Kidney (tissue), 14 donors: ENCODE measurements around the gene LIN28B. TPM values are rescaled to one million over a fixed set of nuclear protein-coding genes. Genes with fewer than 3 reads are reported as not detected.

ENCODE experiments used
- DNase-seq, 5 donors: peaks; one replicate each; pipeline ENCODE4 v3.0.0-alpha.2; 2013 to 2020
- FAIRE-seq: peaks from 2 replicates; lab custom pipeline; 2012; peaks lifted over from hg19 to GRCh38; lab: Jason Lieb, UNC
- H3K27ac ChIP-seq, 2 donors: one replicate each; pipeline ENCODE4 v1.7.0; 2013; ENCODE audit warnings: low read depth in 2 of 2, low read length in 2 of 2, inconsistent platforms in 1 of 2
- H3K27me3 ChIP-seq: one replicate; pipeline ENCODE4 v1.7.1; 2013; ENCODE audit warnings: low read length, inconsistent platforms; ENCODE audit not compliant: control insufficient read depth, insufficient read depth
- H3K36me3 ChIP-seq, 3 donors: one replicate each; pipeline versions ENCODE4 v1.7.0 to v1.7.1; 2013; ENCODE audit warnings: low read length in 3 of 3, control low read depth in 1 of 3, inconsistent platforms in 1 of 3; ENCODE audit not compliant: insufficient read depth in 3 of 3, control insufficient read depth in 2 of 3
- H3K4me1 ChIP-seq, 3 donors: one replicate each; pipeline versions ENCODE4 v1.7.0 to v1.7.1; 2013; ENCODE audit warnings: low read length in 3 of 3, inconsistent platforms in 1 of 3, low read depth in 1 of 3; ENCODE audit not compliant: control insufficient read depth in 2 of 3, insufficient read depth in 2 of 3
- H3K4me3 ChIP-seq, 3 donors: one replicate each; pipeline versions ENCODE4 v1.7.0 to v1.8.1; 2013; ENCODE audit warnings: low read length in 3 of 3, control low read depth in 1 of 3, inconsistent platforms in 1 of 3
- H3K9ac ChIP-seq, 3 donors: one replicate each; pipeline versions ENCODE4 v1.7.0 to v1.7.1; 2013; ENCODE audit warnings: low read length in 3 of 3, control low read depth in 1 of 3, inconsistent platforms in 1 of 3
- H3K9me3 ChIP-seq, 3 donors: one replicate each; pipeline versions ENCODE4 v1.7.0 to v1.7.1; 2013; ENCODE audit warnings: low read length in 3 of 3, control low read depth in 1 of 3, inconsistent platforms in 1 of 3; ENCODE audit not compliant: control insufficient read depth in 2 of 3, insufficient read depth in 1 of 3
- CTCF ChIP-seq: IDR thresholded peaks from 3 replicates; pipeline ENCODE4 v1.5.1; 2012; ENCODE audit warnings: mild to moderate bottlenecking, moderate library complexity, borderline replicate concordance; ENCODE audit not compliant: insufficient read depth; ENCODE audit errors: extremely low read depth
- intact Hi-C: fragments of 100-400 bp; cut with DNase I; formaldehyde crosslinking; loops from one replicate; pipeline ENCODE4 v1.11.1; 2022
- polyA plus RNA-seq: library from polyadenylated mRNA; stranded (reverse); fragments of 350-450 nt; fragmentation: Illumina TruSeq; extraction: RNeasy Lipid Tissue Mini Kit (QIAGEN cat#74804); gene quantifications from one replicate; pipeline ENCODE4 v1.2.3, GENCODE V29; 2014; ENCODE audit warnings: low read depth, low replicate concordance; ENCODE audit not compliant: insufficient read depth
- total RNA-seq: library from RNA; stranded (reverse); fragmentation: NEBNext Ultra II Directional; extraction: Animal tissue kit (Norgen Biotek cat#: 25700); gene quantifications from one replicate; pipeline ENCODE4 v1.2.1, GENCODE V29; 2021
- donor health status: control.
- donor health status: control.
- donor health status: control.
- donor health status: control.
- donor health status: control.
- donor health status: DM: yes; HTN: yes; CAD: no.
- donor health status: Normal renal cell carcinoma (clear cell type).

The LIN28B gene
- total and polyA plus RNA-seq, 2 donors from 2014 or later = not detected

GRCh38 chr6:104941729-104942091 lies 15.2 kb upstream of the LIN28B start:
- intact Hi-C loops = no loop called here
- no peak for TF ChIP-seq CTCF
- no peak for DNase-seq
- Histone ChIP-seq H3K4me3 (peak overlapping the region in 1 of 3 donors; percentile 31), H3K9ac (no peak overlapping the region), H3K9me3 (no peaks in the 10 kb centered on the region), H3K4me1 (no peaks in the 10 kb centered on the region), H3K36me3 (no peaks in the 10 kb centered on the region), H3K27me3 (peaks cover 9% of the 10 kb centered on the region), H3K27ac (no peak overlapping the region)
- FAIRE-seq = no peak

- no peaks in the 10 kb centered on the region for H3K4me1 ChIP-seq
- no peak overlapping the region for H3K4me3 ChIP-seq
- H3K27ac ChIP-seq = no peak overlapping the region
- H3K9me3 ChIP-seq = no peaks in the 10 kb centered on the region
- TF ChIP-seq CTCF = no peak
- intact Hi-C loops = no loop called here
- no peak for FAIRE-seq
- peak in 3 of 5 donors; percentile 66 to 81 (median 80) for DNase-seq
- H3K27me3 ChIP-seq = peaks cover 9% of the 10 kb centered on the region
- no peak overlapping the region for H3K9ac ChIP-seq
- no peaks in the 10 kb centered on the region for H3K36me3 ChIP-seq
Measured at GRCh38 chr6:104943781-104944180, 13.1 kb upstream of the LIN28B start.

- H3K36me3 ChIP-seq = no peaks in the 10 kb centered on the region
- DNase-seq = no peak
- intact Hi-C loops = no loop called here
- no peak overlapping the region for H3K9ac ChIP-seq
- no peak overlapping the region for H3K4me3 ChIP-seq
- no peak overlapping the region for H3K27ac ChIP-seq
- H3K27me3 ChIP-seq = peaks cover 27% of the 10 kb centered on the region
- FAIRE-seq = no peak
- H3K4me1 ChIP-seq = no peaks in the 10 kb centered on the region
- H3K9me3 ChIP-seq = no peaks in the 10 kb centered on the region
- TF ChIP-seq CTCF = no peak
Measured at GRCh38 chr6:104949206-104949605, 7.7 kb upstream of the LIN28B start.

GRCh38 chr6:104951677-104952076 lies 5.2 kb upstream of the LIN28B start:
- Histone ChIP-seq H3K4me3 (no peak overlapping the region), H3K4me1 (no peaks in the 10 kb centered on the region), H3K9ac (no peak overlapping the region), H3K27me3 (peaks cover 46% of the 10 kb centered on the region), H3K27ac (no peak overlapping the region), H3K36me3 (no peaks in the 10 kb centered on the region), H3K9me3 (no peaks in the 10 kb centered on the region)
- intact Hi-C loops = no loop called here
- DNase-seq = no peak
- no peak for FAIRE-seq
- no peak for TF ChIP-seq CTCF
